ENCODE data around the gene GOPC. TPM values are rescaled to one million over a fixed set of nuclear protein-coding genes. Genes with fewer than 3 reads are reported as not detected.
A peak's percentile ranks its signal among the peaks of the same experiment; 100 is the strongest.

GOPC gene
- total RNA-seq, 1 donor from 2014 or later, result 33.4 TPM

DNA sequence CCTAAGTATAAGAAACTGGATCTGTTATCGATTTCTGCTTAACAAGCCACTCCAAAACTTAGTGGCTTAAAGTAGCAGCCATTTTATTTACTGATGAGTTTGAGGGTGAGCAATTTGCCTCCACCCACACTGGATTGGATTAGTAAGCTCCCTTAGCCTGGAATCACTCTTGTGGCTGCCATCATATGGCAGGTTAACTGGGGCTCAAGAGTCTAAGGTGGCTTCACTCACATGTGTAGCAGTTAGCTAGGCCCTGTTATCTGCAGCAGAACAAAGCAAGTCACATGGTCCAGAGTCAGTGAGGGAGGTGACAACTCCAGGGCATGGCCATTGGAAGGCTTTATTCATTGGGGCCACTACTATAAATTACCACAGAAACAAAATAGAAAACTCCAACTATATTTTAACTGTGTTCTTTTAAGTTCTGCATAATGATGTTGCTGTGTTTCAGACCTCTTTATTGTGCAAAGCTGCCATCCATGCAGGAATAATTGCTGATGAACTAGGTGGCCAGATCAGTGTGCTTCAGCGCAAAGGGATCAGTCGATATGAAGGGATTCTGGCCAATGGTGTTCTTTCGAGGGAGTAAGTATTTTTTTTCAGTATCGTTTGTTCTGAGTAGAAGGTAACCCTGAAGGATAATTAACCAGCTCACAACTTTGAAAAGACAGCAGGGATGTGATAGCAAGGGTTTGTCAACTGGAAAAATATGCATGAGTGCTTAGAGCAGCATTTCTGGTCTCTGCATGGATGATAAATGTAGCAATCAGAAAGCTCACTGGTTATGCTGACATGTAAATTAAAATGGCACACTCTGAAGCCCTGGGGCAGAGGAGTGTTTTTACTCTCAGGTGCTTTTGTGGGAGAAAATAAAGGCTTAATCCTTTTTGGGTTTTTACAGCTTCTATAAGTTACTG is 70.2 kb downstream of the GOPC start:
- no peak overlapping the region for H3K4me3 Mint-ChIP-seq (ENCODE audit: unreplicated experiment)

DNA sequence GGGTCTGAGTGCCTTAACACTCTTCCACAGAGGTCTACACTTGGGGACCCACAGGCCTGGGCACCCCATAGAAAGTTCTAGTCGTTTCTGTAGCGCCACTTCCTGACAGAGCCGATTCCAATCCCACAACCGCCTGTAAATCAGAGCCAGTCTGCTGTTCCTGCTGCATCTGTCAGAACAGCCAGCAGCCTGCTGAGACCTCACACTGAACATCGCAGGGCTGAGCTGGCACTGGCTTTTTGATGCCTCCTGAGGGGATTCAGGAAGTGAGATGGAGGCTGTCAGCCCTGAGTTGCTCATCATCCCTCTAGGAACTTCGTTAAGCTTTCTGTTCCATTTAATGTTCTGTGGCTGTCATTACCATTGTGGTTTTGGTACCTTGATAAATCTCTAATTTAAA is 71.0 kb downstream of the GOPC start:
- no peak for TF ChIP-seq CTCF (IDR thresholded peaks at IDR 0.05; ENCODE audit: partially characterized antibody, unreplicated experiment)
- Mint-ChIP-seq H3K4me1 (ENCODE audit: low read depth, unreplicated experiment) (peaks cover 34% of the 10 kb centered on the region), H3K36me3 (ENCODE audit: unreplicated experiment) (no peaks in the 10 kb centered on the region), H3K27ac (ENCODE audit: unreplicated experiment) (peak overlapping the region; percentile 84), H3K27me3 (ENCODE audit: unreplicated experiment) (peaks cover 4% of the 10 kb centered on the region), H3K9me3 (ENCODE audit: unreplicated experiment) (peaks cover 7% of the 10 kb centered on the region), H3K4me3 (ENCODE audit: unreplicated experiment) (peak overlapping the region; percentile 28)
- DNase-seq, result peak; percentile 74

More for the DNA sequence above, 70.2 kb downstream of the GOPC start:
- peak overlapping the region; percentile 84 for H3K27ac Mint-ChIP-seq (ENCODE audit: unreplicated experiment)
- H3K36me3 Mint-ChIP-seq (ENCODE audit: unreplicated experiment), result no peaks in the 10 kb centered on the region
- DNase-seq, result no peak
- H3K27me3 Mint-ChIP-seq (ENCODE audit: unreplicated experiment), result peaks cover 4% of the 10 kb centered on the region
- TF ChIP-seq CTCF (IDR thresholded peaks at IDR 0.05; ENCODE audit: partially characterized antibody, unreplicated experiment), result no peak
- H3K9me3 Mint-ChIP-seq (ENCODE audit: unreplicated experiment), result peaks cover 7% of the 10 kb centered on the region
- peaks cover 37% of the 10 kb centered on the region for H3K4me1 Mint-ChIP-seq (ENCODE audit: low read depth, unreplicated experiment)

DNA sequence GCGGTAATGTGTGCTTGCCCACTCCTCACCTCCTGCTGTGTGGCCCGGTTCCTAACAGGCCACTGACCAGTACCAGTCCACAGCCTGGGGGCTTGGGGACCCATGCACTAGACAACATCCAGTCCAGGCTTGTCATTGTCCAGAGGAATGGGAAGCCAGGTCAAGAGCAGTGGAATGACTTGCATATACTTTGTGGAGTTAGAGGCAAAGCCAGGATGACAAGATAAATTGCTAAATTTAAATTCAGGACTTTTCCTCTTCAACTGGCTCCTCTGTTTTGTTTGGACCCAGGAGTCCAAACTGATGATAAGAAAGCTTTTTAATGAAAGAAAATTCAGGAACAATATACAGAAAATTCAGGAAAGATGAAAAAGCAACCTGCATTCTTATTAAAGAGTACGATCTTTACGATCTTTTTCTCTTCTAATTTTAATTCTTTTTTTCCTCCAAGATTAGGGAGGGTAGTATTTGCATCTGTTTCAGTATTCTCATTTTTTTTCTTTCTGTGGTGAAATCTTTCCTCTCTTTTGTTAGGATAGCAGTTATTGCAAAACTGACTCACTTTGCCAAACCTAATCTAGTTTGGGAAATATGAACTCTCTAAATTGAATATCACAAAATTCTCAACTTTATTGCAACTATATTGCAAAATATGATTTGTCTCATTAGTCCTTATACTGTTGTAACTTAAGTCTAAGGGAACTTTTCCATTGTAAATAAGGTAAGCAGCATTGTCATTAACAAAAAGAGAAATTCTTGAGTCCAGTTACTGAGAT is 71.7 kb downstream of the GOPC start:
- Mint-ChIP-seq H3K9me3 (ENCODE audit: unreplicated experiment) (peaks cover 9% of the 10 kb centered on the region), H3K4me3 (ENCODE audit: unreplicated experiment) (peak overlapping the region; percentile 28), H3K36me3 (ENCODE audit: unreplicated experiment) (no peaks in the 10 kb centered on the region), H3K4me1 (ENCODE audit: low read depth, unreplicated experiment) (peaks cover 32% of the 10 kb centered on the region), H3K27ac (ENCODE audit: unreplicated experiment) (peak overlapping the region; percentile 84), H3K27me3 (ENCODE audit: unreplicated experiment) (peaks cover 4% of the 10 kb centered on the region)
- no peak for TF ChIP-seq CTCF (IDR thresholded peaks at IDR 0.05; ENCODE audit: partially characterized antibody, unreplicated experiment)
- DNase-seq, result no peak

GRCh38 chr6:117525607-117526006 is 76.7 kb downstream of the GOPC start:
- H3K27ac Mint-ChIP-seq (ENCODE audit: unreplicated experiment), result no peak overlapping the region
- no peak for TF ChIP-seq CTCF (IDR thresholded peaks at IDR 0.05; ENCODE audit: partially characterized antibody, unreplicated experiment)
- no peaks in the 10 kb centered on the region for H3K36me3 Mint-ChIP-seq (ENCODE audit: unreplicated experiment)
- no peak overlapping the region for H3K4me3 Mint-ChIP-seq (ENCODE audit: unreplicated experiment)
- peaks cover 2% of the 10 kb centered on the region for H3K9me3 Mint-ChIP-seq (ENCODE audit: unreplicated experiment)
- no peaks in the 10 kb centered on the region for H3K27me3 Mint-ChIP-seq (ENCODE audit: unreplicated experiment)
- no peak for DNase-seq
- H3K4me1 Mint-ChIP-seq (ENCODE audit: low read depth, unreplicated experiment), result peaks cover 11% of the 10 kb centered on the region

Data from glutamatergic neuron (in vitro differentiated cells).